H1 (cell line): ENCODE measurements around the gene REPS2. TPM values are rescaled to one million over a fixed set of nuclear protein-coding genes. Genes with fewer than 3 reads are reported as not detected.

Experiments
- CTCF ChIA-PET: fragments of 300-600 bp; sonication (Branson Sonifier 250); formaldehyde crosslinking; loops from one replicate; lab custom pipeline; 2021; ENCODE audit not compliant: partially characterized antibody; lab: Charles Lee
- POLR2A ChIA-PET: fragments of 300-600 bp; sonication (Branson Sonifier 250); formaldehyde crosslinking; loops from one replicate; lab custom pipeline; 2021; ENCODE audit warnings: inconsistent platforms; ENCODE audit not compliant: partially characterized antibody; lab: Charles Lee
- DNase-seq, 2 experiments: peaks; one replicate each; pipeline versions ENCODE4 v3.0.0 to v3.0.0-alpha.2; 2010 to 2022; ENCODE audit warnings: low spot score in 2 of 2, low read depth in 1 of 2, mixed read lengths in 1 of 2
- FAIRE-seq: peaks from 2 replicates; lab custom pipeline; 2011; peaks lifted over from hg19 to GRCh38; lab: Jason Lieb, UNC
- H2AFZ ChIP-seq: 2 replicates; pipeline ENCODE4 v1.8.1; 2012; ENCODE audit warnings: low read length, inconsistent platforms
- H2AK5ac ChIP-seq: 2 replicates; pipeline ENCODE4 v1.6.1; 2013; ENCODE audit warnings: low read depth, low read length
- H2BK120ac ChIP-seq: replicated peaks from 2 replicates; pipeline ENCODE3; 2013; ENCODE audit warnings: low read depth, low read length, inconsistent platforms
- H2BK12ac ChIP-seq: 2 replicates; pipeline ENCODE4 v1.6.1; 2013; ENCODE audit warnings: low read depth, low read length
- H2BK15ac ChIP-seq: 2 replicates; pipeline ENCODE4 v1.6.1; 2013; ENCODE audit warnings: low read length
- H2BK20ac ChIP-seq: 2 replicates; pipeline ENCODE4 v1.6.1; 2013; ENCODE audit warnings: low read length
- H2BK5ac ChIP-seq: 2 replicates; pipeline ENCODE4 v1.6.1; 2013; ENCODE audit warnings: low read depth, low read length
- H3K14ac ChIP-seq: 2 replicates; pipeline ENCODE4 v1.6.1; 2013; ENCODE audit warnings: inconsistent platforms; ENCODE audit not compliant: insufficient read length
- H3K18ac ChIP-seq: 2 replicates; pipeline ENCODE4 v1.6.1; 2013; ENCODE audit warnings: low read length; ENCODE audit errors: extremely low read depth
- H3K23ac ChIP-seq: 2 replicates; pipeline ENCODE4 v1.6.1; 2013; ENCODE audit warnings: inconsistent platforms; ENCODE audit not compliant: insufficient read length
- H3K23me2 ChIP-seq: 2 replicates; pipeline ENCODE4 v1.6.1; 2013; ENCODE audit warnings: low read depth, low read length
- H3K27ac ChIP-seq: 2 replicates; pipeline ENCODE4 v1.6.1; 2011; ENCODE audit warnings: low read depth, low read length, inconsistent platforms
- H3K27me3 ChIP-seq, 4 experiments: replicated peaks in 1 of 4; 1 replicate in 1 of 4; 2 replicates in 3 of 4; pipeline versions ENCODE4 v1.6.1 to v1.8.1; 2011 to 2013; ENCODE audit warnings: low read length in 3 of 4, mild to moderate bottlenecking in 3 of 4, inconsistent platforms in 2 of 4, mixed read lengths in 2 of 4, moderate library complexity in 1 of 4; ENCODE audit not compliant: control insufficient read depth in 3 of 4, insufficient read depth in 3 of 4; ENCODE audit errors: extremely low read depth in 1 of 4
- H3K36me3 ChIP-seq, 4 experiments: 2 replicates each; pipeline versions ENCODE4 v1.6.1 to v1.8.1; 2011 to 2013; ENCODE audit warnings: mild to moderate bottlenecking in 4 of 4, low read length in 3 of 4, moderate library complexity in 2 of 4, control low read depth in 1 of 4, inconsistent platforms in 1 of 4; ENCODE audit not compliant: insufficient read depth in 4 of 4, control insufficient read depth in 2 of 4
- H3K4ac ChIP-seq: replicated peaks from 2 replicates; pipeline ENCODE3; 2013; ENCODE audit warnings: low read length, low read depth, mixed read lengths, inconsistent platforms; ENCODE audit not compliant: insufficient read length
- H3K4me1 ChIP-seq, 4 experiments: replicated peaks in 1 of 4; 1 replicate in 1 of 4; 2 replicates in 3 of 4; pipeline versions ENCODE4 v1.6.1 to v1.8.1; 2011 to 2013; ENCODE audit warnings: low read length in 3 of 4, inconsistent platforms in 2 of 4, mixed read lengths in 1 of 4; ENCODE audit not compliant: insufficient read depth in 4 of 4, control insufficient read depth in 3 of 4
- H3K4me2 ChIP-seq, 2 experiments: 2 replicates each; pipeline versions ENCODE4 v1.6.1 to v1.8.1; 2011 to 2013; ENCODE audit warnings: low read depth in 2 of 2, low read length in 2 of 2, control low read depth in 1 of 2, inconsistent platforms in 1 of 2, mild to moderate bottlenecking in 1 of 2; ENCODE audit not compliant: insufficient read depth in 1 of 2
- H3K4me3 ChIP-seq, 4 experiments: fragments of 200-600, 300-600 bp in 1 of 4; sonication (generic), shearing (Covaris generic), sonication (Bioruptor Twin) in 1 of 4; 2 replicates each; pipeline versions ENCODE4 v1.5.1 to v1.8.1; 2011 to 2016; ENCODE audit warnings: low read length in 4 of 4, low read depth in 3 of 4, control low read depth in 2 of 4, inconsistent platforms in 2 of 4, mild to moderate bottlenecking in 2 of 4, mixed read lengths in 1 of 4, moderate library complexity in 1 of 4; ENCODE audit not compliant: insufficient read depth in 2 of 4; ENCODE audit errors: extremely low read depth in 1 of 4
- H3K56ac ChIP-seq: replicated peaks from 2 replicates; pipeline ENCODE3; 2013; ENCODE audit warnings: low read depth, mild to moderate bottlenecking, mixed read lengths, low read length, inconsistent platforms; ENCODE audit not compliant: insufficient read length
- H3K79me1 ChIP-seq: 2 replicates; pipeline ENCODE4 v1.6.1; 2013; ENCODE audit warnings: low read depth, low read length, control low read depth
- H3K79me2 ChIP-seq, 2 experiments: 2 replicates each; pipeline versions ENCODE4 v1.6.1 to v1.8.1; 2012 to 2013; ENCODE audit warnings: low read length in 2 of 2, mild to moderate bottlenecking in 2 of 2, inconsistent platforms in 1 of 2; ENCODE audit not compliant: insufficient read depth in 2 of 2, control insufficient read depth in 1 of 2
- H3K9ac ChIP-seq, 4 experiments: replicated peaks in 1 of 4; 1 replicate in 1 of 4; 2 replicates in 3 of 4; pipeline versions ENCODE4 v1.6.1 to v1.8.1; 2011 to 2013; ENCODE audit warnings: low read depth in 3 of 4, low read length in 3 of 4, control low read depth in 2 of 4, mild to moderate bottlenecking in 2 of 4, moderate library complexity in 2 of 4, inconsistent platforms in 1 of 4; ENCODE audit errors: extremely low read depth in 1 of 4
- H3K9me3 ChIP-seq, 2 experiments: 2 replicates each; pipeline versions ENCODE4 v1.6.1 to v1.8.1; 2012 to 2013; ENCODE audit warnings: mild to moderate bottlenecking in 2 of 2, moderate library complexity in 2 of 2, control low read depth in 1 of 2, inconsistent platforms in 1 of 2, low read depth in 1 of 2, low read length in 1 of 2, mixed read lengths in 1 of 2; ENCODE audit not compliant: insufficient read depth in 2 of 2
- H4K20me1 ChIP-seq, 2 experiments: replicated peaks in 1 of 2; 2 replicates each; pipeline versions ENCODE3 to v1.8.1; 2011 to 2013; ENCODE audit warnings: inconsistent platforms in 2 of 2, low read length in 2 of 2, mild to moderate bottlenecking in 1 of 2; ENCODE audit not compliant: insufficient read depth in 2 of 2, control insufficient read depth in 1 of 2
- H4K5ac ChIP-seq: 2 replicates; pipeline ENCODE4 v1.6.1; 2013; ENCODE audit warnings: low read length, low read depth, mixed read lengths, inconsistent platforms; ENCODE audit not compliant: insufficient read length
- H4K8ac ChIP-seq: 2 replicates; pipeline ENCODE4 v1.8.0; 2013; ENCODE audit warnings: mild to moderate bottlenecking, moderate library complexity, low read length, inconsistent platforms; ENCODE audit not compliant: insufficient read depth; ENCODE audit errors: extremely low read depth
- H4K91ac ChIP-seq: replicated peaks from 2 replicates; pipeline ENCODE3; 2013; ENCODE audit warnings: low read length, mixed read lengths, inconsistent platforms; ENCODE audit not compliant: insufficient read length
- BACH1 ChIP-seq: IDR thresholded peaks from 2 replicates; pipeline ENCODE4 v1.6.1; 2012; ENCODE audit warnings: low read length, improper control_type of control experiment
- CHD1 ChIP-seq: IDR thresholded peaks from 2 replicates; pipeline ENCODE4 v1.6.1; 2012; ENCODE audit warnings: low read depth, low read length, improper control_type of control experiment
- CREB1 ChIP-seq: IDR thresholded peaks from 2 replicates; pipeline ENCODE4 v1.6.1; 2012; ENCODE audit warnings: inconsistent platforms
- HDAC6 ChIP-seq: IDR thresholded peaks from one replicate; pipeline ENCODE4 v1.7.1; 2012; ENCODE audit warnings: low read depth, mild to moderate bottlenecking, inconsistent platforms, low read length, moderate library complexity
- KDM1A ChIP-seq: fragments of 200-600, 300-600 bp; sonication (generic); IDR thresholded peaks from 2 replicates; pipeline ENCODE4 v1.7.1; 2016; ENCODE audit warnings: mild to moderate bottlenecking, low read length, borderline replicate concordance
- KDM4A ChIP-seq: IDR thresholded peaks from one replicate; pipeline ENCODE4 v1.7.1; 2012; ENCODE audit warnings: low read depth, mild to moderate bottlenecking, moderate library complexity, low read length, inconsistent platforms; ENCODE audit not compliant: severe bottlenecking
- PHF8 ChIP-seq: fragments of 200-600 bp; sonication (generic); conservative IDR thresholded peaks from 2 replicates; pipeline ENCODE4 v1.7.1; 2012; ENCODE audit warnings: low read depth, mild to moderate bottlenecking, inconsistent platforms, low read length, moderate library complexity
- SIRT6 ChIP-seq: IDR thresholded peaks from one replicate; pipeline ENCODE4 v1.7.1; 2012; ENCODE audit warnings: low read length, inconsistent platforms
- SIX5 ChIP-seq: IDR thresholded peaks from 2 replicates; pipeline ENCODE4 v1.6.1; 2011; ENCODE audit warnings: mild to moderate bottlenecking, low read depth, low read length
- SP1 ChIP-seq: IDR thresholded peaks from 2 replicates; pipeline ENCODE4 v1.6.1; 2011; ENCODE audit warnings: low read depth, low read length
- SP4 ChIP-seq: IDR thresholded peaks from 2 replicates; pipeline ENCODE4 v1.6.1; 2012; ENCODE audit warnings: low read length, inconsistent platforms
- SUZ12 ChIP-seq: fragments of 200-600 bp; sonication (generic); IDR thresholded peaks from 2 replicates; pipeline ENCODE4 v1.6.1; 2012; ENCODE audit warnings: mild to moderate bottlenecking, inconsistent platforms, low read length, moderate library complexity, mixed read lengths
- TAF1 ChIP-seq: IDR thresholded peaks from 2 replicates; pipeline ENCODE4 v1.6.1; 2011; ENCODE audit warnings: mild to moderate bottlenecking, low read depth, low read length
- TBP ChIP-seq: IDR thresholded peaks from 2 replicates; pipeline ENCODE4 v1.6.1; 2011; ENCODE audit warnings: low read depth, low read length, improper control_type of control experiment
- WGBS, 2 experiments: shearing (Covaris generic) in 1 of 2; methylation state at CpG; one replicate each; pipeline versions ENCODE4 v1.1.6 to v1.1.7; 2013 to 2015; ENCODE audit warnings: low lambda C conversion rate in 2 of 2, mixed read lengths in 2 of 2, inconsistent platforms in 1 of 2, low coverage in 1 of 2, missing lambda C conversion rate in 1 of 2; ENCODE audit not compliant: insufficient replicate concordance in 2 of 2, insufficient coverage in 1 of 2, insufficient read length in 1 of 2; ENCODE audit errors: extremely low coverage in 1 of 2, missing lambda C conversion rate in 1 of 2; 5-methylcytosine and 5-hydroxymethylcytosine counted together
- polyA plus RNA-seq, 7 experiments: library from polyadenylated mRNA; depleted of rRNA in 3 of 7; stranded (reverse) in 5 of 7; unstranded in 2 of 7; fragments of >200 nt in 5 of 7; fragments of 200-250 nt in 2 of 7; gene quantifications; 1 replicate in 5 of 7; 2 replicates in 1 of 7; 4 replicates in 1 of 7; pipeline versions ENCODE4 v1.2.1 to v1.2.3, GENCODE V29; 2011 to 2013; ENCODE audit warnings: missing spikeins in 2 of 7, mixed read lengths in 2 of 7
- total RNA-seq: library from RNA; stranded (reverse); fragmentation: NEBNext Ultra II Directional; extraction: Animal tissue kit (Norgen Biotek cat#: 25700); gene quantifications from 2 replicates; pipeline ENCODE4 v1.2.1, GENCODE V29; 2021
- TF ChIP-seq, protein P1 (sequence below): IDR thresholded peaks from 2 replicates; pipeline ENCODE4 v1.6.1; 2012; ENCODE audit warnings: inconsistent platforms

The REPS2 gene
- total and polyA plus RNA-seq, 2 of the 8 experiments (the other 6 are each of a cell fraction or from before 2014, with no cell fraction given): 0.79 to 4.3 TPM

DNA sequence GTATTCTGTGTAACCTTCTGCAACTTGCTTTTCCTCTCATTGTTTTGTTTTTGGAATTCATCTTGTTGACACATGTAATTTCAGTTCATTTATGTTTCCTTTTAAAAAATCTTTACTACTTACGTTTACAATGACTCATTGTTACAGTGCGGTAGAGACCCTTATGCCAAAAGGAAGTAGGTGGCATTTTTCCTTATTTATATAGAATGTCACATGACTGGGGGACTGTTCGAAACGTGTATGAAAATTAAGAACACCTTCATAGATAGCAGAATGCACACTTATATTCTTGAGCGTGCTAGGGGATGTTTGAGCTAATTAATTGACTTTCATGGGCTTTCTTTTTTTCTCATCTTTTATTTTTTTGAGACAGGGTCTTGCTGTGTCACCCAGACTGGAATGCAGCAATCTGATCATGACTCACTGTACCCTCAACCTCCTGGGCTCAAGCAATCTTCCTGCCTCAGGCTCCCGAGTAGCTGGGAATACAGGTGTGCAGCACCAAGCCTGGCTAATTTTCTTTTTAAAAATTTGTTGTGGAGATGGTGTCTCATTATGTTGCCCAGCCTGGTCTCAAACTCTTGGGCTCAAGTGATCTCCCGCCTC is 7.3 kb downstream of the REPS2 start:
- no peak overlapping the region for H3K18ac ChIP-seq
- H3K4ac ChIP-seq: no peak overlapping the region
- H4K20me1 ChIP-seq: no peaks in the 10 kb centered on the region
- no peaks in the 10 kb centered on the region for H3K36me3 ChIP-seq
- H2AFZ ChIP-seq: no peak overlapping the region
- DNase-seq (no peak), FAIRE-seq (no peak)
- ChIA-PET CTCF (no interaction called here), POLR2A (no interaction called here)
- WGBS, 2 experiments: 83% methylated on average over 7 of the region's 7 CpGs; no CpG with 5 or more reads in 1 of the 2 experiments
- no peak overlapping the region for H3K56ac ChIP-seq
- no peak overlapping the region for H3K9ac ChIP-seq
- no peak overlapping the region for H2BK12ac ChIP-seq
- no peak overlapping the region for H2BK20ac ChIP-seq
- H2BK15ac ChIP-seq: no peak overlapping the region
- H3K23ac ChIP-seq: no peak overlapping the region
- no peak overlapping the region for H3K27ac ChIP-seq
- no peaks in the 10 kb centered on the region for H3K79me2 ChIP-seq
- no peak for TF ChIP-seq TAF1
- no peak for TF ChIP-seq CREB1
- no peak for TF ChIP-seq KDM4A
- TF ChIP-seq SIX5: no peak
- TF ChIP-seq KDM1A: no peak
- no peak for TF ChIP-seq PHF8
- TF ChIP-seq SUZ12: no peak
- no peak for TF ChIP-seq SP4
- TF ChIP-seq TBP: no peak
- TF ChIP-seq, protein P1, sequence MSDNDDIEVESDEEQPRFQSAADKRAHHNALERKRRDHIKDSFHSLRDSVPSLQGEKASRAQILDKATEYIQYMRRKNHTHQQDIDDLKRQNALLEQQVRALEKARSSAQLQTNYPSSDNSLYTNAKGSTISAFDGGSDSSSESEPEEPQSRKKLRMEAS: no peak
- no peak for TF ChIP-seq SP1
- no peak for TF ChIP-seq CHD1
- no peak for TF ChIP-seq HDAC6
- no peak for TF ChIP-seq SIRT6
- no peak for TF ChIP-seq BACH1
- H3K79me1 ChIP-seq: no peaks in the 10 kb centered on the region
- no peak overlapping the region for H3K14ac ChIP-seq
- no peak overlapping the region for H4K91ac ChIP-seq
- no peak overlapping the region for H2BK5ac ChIP-seq
- no peaks in the 10 kb centered on the region for H3K9me3 ChIP-seq
- peaks cover 0 to 6% (median 4%) of the 10 kb centered on the region in 4 experiments; a peak in 3 of 7 replicates for H3K4me1 ChIP-seq
- H3K4me2 ChIP-seq: no peak overlapping the region
- no peak overlapping the region for H2AK5ac ChIP-seq
- H2BK120ac ChIP-seq: no peak overlapping the region
- no peak overlapping the region for H4K5ac ChIP-seq
- no peaks in the 10 kb centered on the region for H3K27me3 ChIP-seq
- no peak overlapping the region for H3K4me3 ChIP-seq
- no peaks in the 10 kb centered on the region for H3K23me2 ChIP-seq
- no peak overlapping the region for H4K8ac ChIP-seq
